Body of pancreas (tissue), 4 donors: ENCODE results near the gene MIA. TPM values are rescaled to one million over a fixed set of nuclear protein-coding genes. Genes with fewer than 3 reads are reported as not detected.

Source experiments
- ATAC-seq: fragments of 150-250 bp; one replicate; pipeline ENCODE4 v1.9.1; 2016
- DNase-seq, 4 donors: peaks; one replicate each; pipeline ENCODE4 v3.0.0-alpha.2; 2019
- H3K27ac ChIP-seq, 4 donors: fragments of 200-600 bp; sonication (generic); 1 replicate in 3 of 4; 2 replicates in 1 of 4; pipeline versions ENCODE4 v1.5.1 to v1.6.1; 2016 to 2019; ENCODE audit warnings: mild to moderate bottlenecking in 1 of 4, mixed read lengths in 1 of 4, moderate library complexity in 1 of 4
- H3K27me3 ChIP-seq, 2 donors: fragments of 200-600 bp; sonication (generic); one replicate each; pipeline ENCODE4 v1.6.0; 2016; ENCODE audit warnings: mild to moderate bottlenecking in 1 of 2
- H3K36me3 ChIP-seq, 2 donors: fragments of 200-600 bp; sonication (generic); replicated peaks in 1 of 2; 2 replicates each; pipeline ENCODE4 v1.5.1; 2016; ENCODE audit warnings: low read depth in 2 of 2; ENCODE audit not compliant: insufficient read depth in 1 of 2
- H3K4me1 ChIP-seq: fragments of 200-600 bp; sonication (generic); one replicate; pipeline ENCODE4 v1.6.0; 2016
- H3K4me3 ChIP-seq, 2 donors: fragments of 200-600 bp; sonication (generic); 1 replicate in 1 of 2; 2 replicates in 1 of 2; pipeline ENCODE4 v1.5.1; 2016 to 2019
- H3K9me3 ChIP-seq, 3 donors: fragments of 200-600 bp; sonication (generic); 1 replicate in 2 of 3; 2 replicates in 1 of 3; pipeline ENCODE4 v1.5.1; 2016
- POLR2A ChIP-seq, 3 donors: fragments of 450-650 bp; IDR thresholded peaks; one replicate each; pipeline ENCODE4 v1.6.1; 2016; ENCODE audit warnings: antibody characterized with exemption in 3 of 3, mild to moderate bottlenecking in 2 of 3
- WGBS, 2 donors: methylation state at CpG; one replicate each; pipeline ENCODE4 v1.1.5; 2017; 5-methylcytosine and 5-hydroxymethylcytosine counted together
- intact Hi-C: fragments of 100-400 bp; cut with DNase I; formaldehyde crosslinking; loops from one replicate; pipeline ENCODE4 v1.15.1; 2023
- total RNA-seq, 2 donors: library from RNA; depleted of rRNA; stranded (reverse); fragments of >200 nt; gene quantifications; one replicate each; pipeline ENCODE4 v1.1.0, GENCODE V29; 2016
- TF ChIP-seq, protein P1 (sequence below), 7 experiments: fragments of 450-650 bp in 4 of 7; fragments of 200-600 bp in 3 of 7; sonication (generic) in 3 of 7; IDR thresholded peaks; one replicate each; pipeline ENCODE4 v1.5.1; 2016 to 2019; ENCODE audit warnings: antibody characterized with exemption in 7 of 7

Gene MIA
- total RNA-seq, 2 donors from 2014 or later, result 5.9 TPM; not detected in 1

DNA sequence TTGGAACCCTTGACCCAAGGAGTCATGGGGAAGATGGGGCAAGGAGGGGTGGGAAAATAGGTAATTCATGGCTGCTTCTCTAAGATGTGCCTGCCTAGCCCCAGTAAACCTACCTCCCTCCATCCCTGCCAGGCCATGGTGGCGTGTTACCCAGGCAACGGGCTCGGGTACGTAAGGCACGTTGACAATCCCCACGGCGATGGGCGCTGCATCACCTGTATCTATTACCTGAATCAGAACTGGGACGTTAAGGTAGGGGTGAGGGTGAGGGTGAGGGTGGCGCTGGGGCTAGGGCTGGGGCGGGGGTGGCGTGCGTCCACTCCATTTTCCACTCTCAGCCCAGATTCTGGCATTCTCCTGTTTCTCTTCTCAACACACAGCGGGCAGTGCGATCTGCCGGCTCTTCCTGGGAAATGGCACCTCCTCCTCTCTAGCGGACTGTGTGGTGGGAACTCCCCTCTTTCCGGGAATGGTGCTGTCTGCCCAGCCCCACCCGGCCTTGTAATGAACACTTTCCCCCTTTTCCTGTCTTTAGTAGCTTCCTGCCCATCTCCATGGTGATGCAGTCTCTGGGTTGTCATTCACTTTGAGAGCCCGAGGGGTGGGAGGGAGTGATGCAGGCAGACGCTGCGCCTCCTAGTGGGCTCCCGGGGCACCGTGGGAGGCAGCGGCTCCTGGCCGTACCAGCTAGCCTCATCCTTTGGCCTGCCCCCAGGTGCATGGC lies 31.3 kb downstream of the MIA start:
- no peaks in the 10 kb centered on the region for H3K36me3 ChIP-seq
- peak overlapping the region in 2 of 4 donors; percentile 67 to 69 for H3K27ac ChIP-seq
- H3K4me3 ChIP-seq, result no peak overlapping the region
- DNase-seq (peak in 3 of 4 donors; percentile 54 to 81 (median 60)), ATAC-seq (peak; percentile 7)
- H3K4me1 ChIP-seq, result peaks cover 81% of the 10 kb centered on the region
- H3K9me3 ChIP-seq, result no peaks in the 10 kb centered on the region
- H3K27me3 ChIP-seq, result no peaks in the 10 kb centered on the region
- no peak for TF ChIP-seq POLR2A (IDR thresholded peaks at IDR 0.05)
- TF ChIP-seq, protein P1, sequence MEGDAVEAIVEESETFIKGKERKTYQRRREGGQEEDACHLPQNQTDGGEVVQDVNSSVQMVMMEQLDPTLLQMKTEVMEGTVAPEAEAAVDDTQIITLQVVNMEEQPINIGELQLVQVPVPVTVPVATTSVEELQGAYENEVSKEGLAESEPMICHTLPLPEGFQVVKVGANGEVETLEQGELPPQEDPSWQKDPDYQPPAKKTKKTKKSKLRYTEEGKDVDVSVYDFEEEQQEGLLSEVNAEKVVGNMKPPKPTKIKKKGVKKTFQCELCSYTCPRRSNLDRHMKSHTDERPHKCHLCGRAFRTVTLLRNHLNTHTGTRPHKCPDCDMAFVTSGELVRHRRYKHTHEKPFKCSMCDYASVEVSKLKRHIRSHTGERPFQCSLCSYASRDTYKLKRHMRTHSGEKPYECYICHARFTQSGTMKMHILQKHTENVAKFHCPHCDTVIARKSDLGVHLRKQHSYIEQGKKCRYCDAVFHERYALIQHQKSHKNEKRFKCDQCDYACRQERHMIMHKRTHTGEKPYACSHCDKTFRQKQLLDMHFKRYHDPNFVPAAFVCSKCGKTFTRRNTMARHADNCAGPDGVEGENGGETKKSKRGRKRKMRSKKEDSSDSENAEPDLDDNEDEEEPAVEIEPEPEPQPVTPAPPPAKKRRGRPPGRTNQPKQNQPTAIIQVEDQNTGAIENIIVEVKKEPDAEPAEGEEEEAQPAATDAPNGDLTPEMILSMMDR (IDR thresholded peaks at IDR 0.05), result peak in 6 of 7 experiments; percentile 24 to 56 (median 44)
- 48 to 75% methylated on average over 19 to 24 of the region's 26 CpGs for WGBS, 2 donors
- intact Hi-C loops, result no loop called here

DNA sequence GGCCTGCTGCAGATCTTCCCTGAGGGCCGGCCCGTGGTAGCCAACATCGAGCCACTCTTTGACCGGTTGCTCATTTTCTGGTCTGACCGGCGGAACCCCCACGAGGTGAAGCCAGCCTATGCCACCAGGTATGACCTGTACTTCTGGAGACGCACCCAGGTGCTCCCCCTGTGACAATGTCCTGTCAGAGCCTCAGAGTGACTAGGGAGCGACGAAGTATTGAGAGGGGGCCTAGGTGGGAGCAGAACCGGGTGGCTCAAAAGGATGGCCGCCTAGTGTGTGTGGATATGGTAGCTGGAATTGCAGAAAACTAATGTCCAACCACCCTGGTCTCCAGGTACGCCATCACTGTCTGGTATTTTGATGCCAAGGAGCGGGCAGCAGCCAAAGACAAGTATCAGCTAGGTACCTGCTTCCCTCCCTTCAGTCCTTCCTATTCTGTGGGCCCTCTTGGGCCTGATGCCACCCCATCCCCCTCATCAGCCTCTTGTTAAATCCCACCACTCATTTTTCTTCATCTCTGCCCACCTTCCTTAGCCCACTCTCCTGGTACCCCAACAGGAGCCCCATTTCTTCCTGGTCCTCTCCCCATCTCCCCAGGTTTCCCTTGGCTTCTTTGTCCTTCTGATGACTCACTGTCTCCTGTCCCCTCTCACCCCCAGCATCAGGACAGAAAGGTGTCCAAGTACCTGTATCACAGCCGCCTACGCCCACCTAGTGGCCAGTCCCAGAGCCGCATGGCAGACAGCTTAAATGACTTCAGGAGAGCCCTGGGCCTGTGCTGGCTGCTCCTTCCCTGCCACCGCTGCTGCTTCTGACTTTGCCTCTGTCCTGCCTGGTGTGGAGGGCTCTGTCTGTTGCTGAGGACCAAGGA lies 32.1 kb downstream of the MIA start:
- no peak overlapping the region for H3K4me3 ChIP-seq

DNA sequence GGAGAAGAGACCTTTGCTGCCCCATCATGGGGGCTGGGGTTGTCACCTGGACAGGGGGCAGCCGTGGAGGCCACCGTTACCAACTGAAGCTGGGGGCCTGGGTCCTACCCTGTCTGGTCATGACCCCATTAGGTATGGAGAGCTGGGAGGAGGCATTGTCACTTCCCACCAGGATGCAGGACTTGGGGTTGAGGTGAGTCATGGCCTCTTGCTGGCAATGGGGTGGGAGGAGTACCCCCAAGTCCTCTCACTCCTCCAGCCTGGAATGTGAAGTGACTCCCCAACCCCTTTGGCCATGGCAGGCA lies 32.7 kb downstream of the MIA start:
- DNase-seq, result no peak
- Histone ChIP-seq H3K36me3 (no peaks in the 10 kb centered on the region), H3K4me3 (no peak overlapping the region), H3K27ac (no peak overlapping the region), H3K9me3 (no peaks in the 10 kb centered on the region), H3K27me3 (no peaks in the 10 kb centered on the region), H3K4me1 (peaks cover 71% of the 10 kb centered on the region)
- TF ChIP-seq POLR2A (IDR thresholded peaks at IDR 0.05), result no peak
- TF ChIP-seq, protein P1 (IDR thresholded peaks at IDR 0.05), result no peak
- WGBS, 2 donors, result 57 to 100% methylated on average over 1 of the region's 2 CpGs
- intact Hi-C loops, result no loop called here
- ATAC-seq, result no peak

More for the DNA sequence above, 32.1 kb downstream of the MIA start:
- WGBS, 2 donors, result 67 to 71% methylated on average over 10 to 18 of the region's 18 CpGs
- no peak for DNase-seq
- TF ChIP-seq, protein P1 (IDR thresholded peaks at IDR 0.05), result peak in 4 of 7 experiments; percentile 10 to 30 (median 22)
- TF ChIP-seq POLR2A (IDR thresholded peaks at IDR 0.05), result no peak
- peaks cover 77% of the 10 kb centered on the region for H3K4me1 ChIP-seq
- no peaks in the 10 kb centered on the region for H3K9me3 ChIP-seq
- intact Hi-C loops, result no loop called here
- peak overlapping the region in 2 of 4 donors; percentile 16 to 19 for H3K27ac ChIP-seq
- no peaks in the 10 kb centered on the region for H3K27me3 ChIP-seq
- no peaks in the 10 kb centered on the region for H3K36me3 ChIP-seq
- ATAC-seq, result no peak

DNA sequence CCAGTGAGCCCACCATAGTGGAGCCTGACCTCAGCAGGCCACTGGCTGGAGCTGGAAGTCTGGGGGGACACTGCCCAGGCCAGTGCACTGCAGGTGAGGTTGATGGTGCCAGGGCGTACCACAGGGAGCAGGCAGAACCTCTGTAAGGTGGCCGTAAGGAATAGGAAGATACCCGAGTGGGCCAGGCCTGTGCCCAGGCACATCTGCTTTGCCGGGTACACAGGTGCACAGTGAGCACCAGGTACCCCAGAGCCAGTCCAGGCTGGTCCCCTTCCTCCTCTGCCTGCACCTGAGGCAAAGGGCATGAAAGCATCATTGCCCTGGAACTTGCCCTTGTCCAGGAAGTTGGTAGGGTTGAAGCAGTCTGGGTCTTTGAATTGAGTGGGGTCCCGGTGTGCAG lies 33.2 kb downstream of the MIA start:
- Histone ChIP-seq H3K4me1 (peaks cover 66% of the 10 kb centered on the region), H3K27ac (no peak overlapping the region), H3K27me3 (no peaks in the 10 kb centered on the region), H3K4me3 (no peak overlapping the region), H3K36me3 (no peaks in the 10 kb centered on the region), H3K9me3 (no peaks in the 10 kb centered on the region)
- no peak for TF ChIP-seq POLR2A (IDR thresholded peaks at IDR 0.05)
- TF ChIP-seq, protein P1 (IDR thresholded peaks at IDR 0.05), result no peak
- ATAC-seq, result no peak
- intact Hi-C loops, result no loop called here
- WGBS, 2 donors, result 83% methylated on average over 5 of the region's 5 CpGs; no CpG with 5 or more reads in 1 of the 2 donors
- no peak for DNase-seq
